GM21367 (cell line): ENCODE results near the gene PLCG2.
"Not testable (repeated sequence)": the region's sequence is repeated elsewhere in the genome, so short reads cannot be mapped to it uniquely, and the experiment has no call there.

ENCODE experiments used
- ATAC-seq: cut with Tn5 transposase; IDR thresholded peaks from one replicate; pipeline ENCODE4 v1.9.1; 2021; ENCODE audit not compliant: unreplicated experiment

The PLCG2 gene

GRCh38 chr16:81934711-81935110 is 155.6 kb downstream of the PLCG2 start:
- not testable (repeated sequence) for ATAC-seq

DNA sequence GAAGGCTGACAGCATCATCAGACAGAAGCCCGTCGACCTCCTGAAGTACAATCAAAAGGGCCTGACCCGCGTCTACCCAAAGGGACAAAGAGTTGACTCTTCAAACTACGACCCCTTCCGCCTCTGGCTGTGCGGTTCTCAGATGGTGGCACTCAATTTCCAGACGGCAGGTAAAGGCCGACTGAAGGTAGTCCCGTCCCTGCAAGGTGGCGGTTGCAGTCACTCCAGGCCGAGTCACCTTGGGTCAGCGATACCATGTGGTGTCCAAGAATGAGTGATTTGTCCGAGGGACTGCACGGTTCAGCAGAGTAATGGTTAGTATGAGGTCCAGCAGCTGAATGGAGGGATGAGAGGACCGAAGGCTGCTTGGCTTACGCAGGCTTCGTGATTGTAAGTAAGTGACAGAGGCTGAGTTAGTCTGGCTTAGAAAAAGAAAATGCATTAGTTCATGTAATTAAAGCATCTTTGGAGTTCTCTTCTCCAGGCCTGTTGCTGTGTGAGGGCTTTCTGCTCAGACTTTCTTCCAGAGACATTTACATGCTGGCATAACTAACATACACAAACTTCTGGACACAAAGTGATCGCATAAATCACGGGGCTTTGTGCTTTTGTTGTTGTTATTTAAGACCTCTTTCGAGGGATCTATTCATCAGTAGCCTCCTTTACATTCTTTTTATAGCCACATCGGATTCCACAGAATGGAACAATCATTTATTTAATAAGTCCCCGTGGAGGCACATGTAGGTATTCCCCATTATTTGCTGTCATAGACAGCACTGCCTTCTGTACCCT is 157.3 kb downstream of the PLCG2 start:
- ATAC-seq, result no peak

DNA sequence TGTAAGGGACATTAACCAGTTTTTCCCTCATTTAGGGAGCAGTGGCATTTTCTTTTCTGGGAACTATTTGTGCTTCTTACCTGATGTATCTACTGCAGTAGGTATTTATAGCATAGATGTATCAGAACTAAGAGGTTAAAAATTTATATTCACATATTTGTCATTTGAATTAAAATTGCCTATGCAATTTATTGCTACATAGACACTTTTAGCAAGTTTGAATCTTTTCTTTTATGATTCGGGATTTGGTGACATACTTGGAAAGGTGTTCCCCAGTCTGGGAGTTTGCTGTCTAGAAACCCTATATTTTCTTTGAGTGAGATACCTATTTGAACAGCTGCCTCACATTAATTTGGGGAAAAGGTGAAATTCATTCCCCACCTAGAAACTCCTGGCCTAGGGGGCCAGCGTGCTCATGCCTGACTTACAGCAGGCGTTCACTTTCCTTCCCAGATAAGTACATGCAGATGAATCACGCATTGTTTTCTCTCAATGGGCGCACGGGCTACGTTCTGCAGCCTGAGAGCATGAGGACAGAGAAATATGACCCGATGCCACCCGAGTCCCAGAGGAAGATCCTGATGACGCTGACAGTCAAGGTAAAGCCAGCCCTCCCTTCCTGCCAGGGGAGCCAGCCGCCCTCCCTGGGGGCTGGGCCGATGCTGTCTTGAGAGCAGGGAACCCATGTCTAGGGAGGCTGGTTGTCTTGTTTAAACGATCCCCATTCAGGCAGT is 158.4 kb downstream of the PLCG2 start:
- no peak for ATAC-seq

- ATAC-seq, result no peak
Observed at GRCh38 chr16:81938326-81939163, 159.5 kb downstream of the PLCG2 start.

DNA sequence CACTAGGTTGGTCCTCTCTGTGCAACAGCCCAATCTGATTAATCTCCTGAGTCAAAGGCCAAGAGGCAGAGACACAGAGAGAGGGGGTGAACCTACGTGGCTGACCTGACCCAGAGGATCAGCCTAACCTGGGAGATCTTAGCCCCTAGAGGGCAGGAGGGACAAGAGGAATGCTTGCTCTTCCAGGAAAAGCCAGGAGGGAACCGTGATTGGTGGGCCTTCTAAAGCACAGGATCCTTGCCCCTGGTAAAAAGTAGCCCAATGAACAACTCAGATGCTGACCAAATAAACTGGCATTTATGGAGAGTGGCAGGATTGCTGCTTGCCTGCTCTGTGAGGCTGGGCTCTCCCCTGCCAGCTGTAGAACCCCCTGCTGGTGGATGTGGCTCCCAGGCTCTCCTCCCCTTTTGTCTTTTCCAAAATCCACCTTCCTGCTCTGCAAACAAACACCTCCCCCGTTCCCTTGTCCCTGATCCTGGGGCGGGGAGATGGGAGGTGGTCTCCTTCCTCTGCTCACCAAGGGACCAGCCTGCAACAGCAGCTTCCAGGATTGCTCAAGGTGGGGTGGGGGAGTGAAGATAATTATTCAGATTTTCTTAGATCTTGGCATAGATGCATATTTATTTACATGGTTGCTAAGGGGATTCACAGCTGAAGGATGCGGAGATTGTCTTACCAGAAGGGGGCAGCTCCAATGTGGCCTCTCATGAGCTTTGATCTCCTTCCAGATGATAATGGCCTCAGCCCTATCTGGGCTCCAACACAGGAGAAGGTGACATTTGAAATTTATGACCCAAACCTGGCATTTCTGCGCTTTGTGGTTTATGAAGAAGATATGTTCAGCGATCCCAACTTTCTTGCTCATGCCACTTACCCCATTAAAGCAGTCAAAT is 160.3 kb downstream of the PLCG2 start:
- ATAC-seq, result no peak

DNA sequence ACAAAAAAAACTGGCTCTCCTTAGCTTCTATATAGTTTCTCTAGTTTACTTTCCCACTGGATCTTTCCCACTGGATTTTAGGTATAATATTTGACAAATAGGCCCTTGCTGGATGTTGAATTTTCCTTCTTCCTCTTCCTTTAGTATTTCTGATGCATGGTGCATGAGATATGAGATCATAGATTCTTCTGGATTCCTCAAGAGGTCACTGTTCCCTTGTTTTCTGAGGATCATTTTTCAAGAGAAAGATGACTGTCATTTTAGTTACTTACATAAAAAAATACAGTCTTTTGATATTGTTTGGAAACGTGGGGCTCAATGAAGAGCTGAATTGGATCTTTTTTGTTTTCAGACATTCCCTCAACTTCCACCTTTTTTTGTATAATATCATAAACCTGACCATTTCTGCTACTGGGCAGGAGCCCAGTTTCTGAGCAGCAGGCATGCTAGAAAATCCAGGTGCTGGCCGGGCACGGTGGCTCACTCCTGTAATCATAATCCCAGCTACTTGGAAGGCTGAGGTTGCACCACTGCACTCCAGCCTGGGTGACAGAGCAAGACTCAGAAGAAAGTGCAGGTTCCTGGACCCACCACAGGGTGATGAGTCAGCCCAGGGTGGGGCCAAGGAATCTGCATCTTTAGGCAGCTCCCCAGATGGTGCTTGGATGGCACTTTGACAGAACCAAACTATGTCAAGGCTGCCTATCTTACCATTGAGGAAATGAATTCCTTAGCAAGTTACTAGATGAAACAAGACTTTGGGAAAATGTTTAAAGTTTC is 161.9 kb downstream of the PLCG2 start:
- no peak for ATAC-seq

GRCh38 chr16:81942007-81942601 is 163.0 kb downstream of the PLCG2 start:
- ATAC-seq, result no peak

DNA sequence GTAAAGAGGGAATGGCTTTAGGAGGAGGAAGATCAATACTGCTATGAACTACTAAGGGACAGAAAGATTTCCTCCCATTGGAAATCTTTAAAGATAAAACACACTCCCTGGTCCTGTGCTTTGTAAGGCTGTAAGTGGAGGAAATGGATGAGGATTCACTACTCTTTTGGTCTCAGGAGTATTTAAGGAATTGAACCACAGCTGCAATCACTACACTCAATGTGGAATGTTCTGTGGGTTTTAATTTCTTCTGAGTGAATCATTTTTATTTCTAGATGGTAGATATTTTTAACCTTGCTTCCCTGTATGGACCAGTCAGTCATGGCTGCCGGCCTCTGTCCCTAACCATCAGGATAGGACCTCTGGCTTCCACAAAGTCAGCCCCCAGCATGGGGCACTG is 166.6 kb downstream of the PLCG2 start:
- no peak for ATAC-seq

DNA sequence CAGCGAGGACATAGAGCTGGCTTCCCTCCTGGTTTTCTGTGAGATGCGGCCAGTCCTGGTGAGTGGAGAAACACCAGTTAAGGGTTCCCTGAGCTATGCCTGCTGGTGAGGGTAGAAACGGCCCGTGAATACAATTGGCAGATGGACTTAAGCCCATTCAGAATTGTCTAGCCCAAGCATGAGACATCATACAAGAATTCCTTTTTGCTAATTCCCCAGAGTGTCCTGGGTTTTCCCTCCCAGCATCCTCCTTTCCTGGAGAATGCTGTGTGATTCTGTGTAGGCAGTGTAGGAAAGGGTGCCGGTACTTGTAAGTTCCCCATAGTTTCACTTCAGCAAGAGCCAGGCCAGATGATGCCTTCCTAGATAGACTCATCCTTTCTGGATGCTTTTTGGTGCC is 167.1 kb downstream of the PLCG2 start:
- no peak for ATAC-seq

GRCh38 chr16:81951564-81951963 is 172.5 kb downstream of the PLCG2 start:
- ATAC-seq, result no peak

GRCh38 chr16:81956213-81956948 is 177.3 kb downstream of the PLCG2 start:
- no peak for ATAC-seq

GRCh38 chr16:81964808-81965207 is 185.7 kb downstream of the PLCG2 start:
- no peak for ATAC-seq

- ATAC-seq, result no peak
Observed at GRCh38 chr16:81967358-81967757, 188.3 kb downstream of the PLCG2 start.

GRCh38 chr16:81971853-81972252 is 192.8 kb downstream of the PLCG2 start:
- ATAC-seq, result no peak

DNA sequence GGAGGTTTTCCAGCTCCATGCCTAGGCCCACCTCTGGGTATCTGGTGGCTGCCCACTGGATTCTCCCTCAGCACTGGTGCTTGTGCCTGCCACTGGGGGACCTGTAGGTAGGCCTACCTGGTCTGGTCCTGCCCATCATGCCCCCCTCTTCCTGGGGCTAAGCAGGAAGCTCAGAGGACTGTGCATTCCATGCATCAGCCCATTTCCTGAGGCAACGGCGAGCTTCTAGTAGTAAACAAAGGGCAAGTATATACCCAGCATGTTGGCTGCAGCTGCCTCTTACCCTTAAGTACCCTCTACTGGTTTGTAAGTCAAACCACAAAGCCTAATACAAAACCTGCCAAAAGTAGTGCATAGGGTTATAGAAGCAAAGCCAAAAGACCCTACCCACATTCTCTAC is 194.6 kb downstream of the PLCG2 start:
- ATAC-seq, result no peak

DNA sequence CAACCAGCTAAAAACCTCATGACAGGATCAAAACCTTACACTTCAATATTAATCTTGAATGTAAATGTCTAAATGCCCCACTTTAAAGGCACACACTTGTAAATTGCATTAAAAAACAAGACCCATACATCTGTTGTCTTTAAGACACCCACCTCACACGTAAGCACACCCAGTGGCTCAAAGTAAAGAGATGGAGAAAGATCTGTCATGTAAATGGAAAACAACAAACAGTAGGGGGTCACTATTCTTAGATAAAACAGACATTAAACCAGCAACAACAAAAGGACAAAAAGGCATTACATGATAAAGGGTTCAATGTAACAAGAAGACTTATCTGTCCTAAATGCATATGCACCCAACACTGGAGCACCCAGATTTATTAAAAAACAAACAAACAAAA is 196.5 kb downstream of the PLCG2 start:
- ATAC-seq, result no peak

DNA sequence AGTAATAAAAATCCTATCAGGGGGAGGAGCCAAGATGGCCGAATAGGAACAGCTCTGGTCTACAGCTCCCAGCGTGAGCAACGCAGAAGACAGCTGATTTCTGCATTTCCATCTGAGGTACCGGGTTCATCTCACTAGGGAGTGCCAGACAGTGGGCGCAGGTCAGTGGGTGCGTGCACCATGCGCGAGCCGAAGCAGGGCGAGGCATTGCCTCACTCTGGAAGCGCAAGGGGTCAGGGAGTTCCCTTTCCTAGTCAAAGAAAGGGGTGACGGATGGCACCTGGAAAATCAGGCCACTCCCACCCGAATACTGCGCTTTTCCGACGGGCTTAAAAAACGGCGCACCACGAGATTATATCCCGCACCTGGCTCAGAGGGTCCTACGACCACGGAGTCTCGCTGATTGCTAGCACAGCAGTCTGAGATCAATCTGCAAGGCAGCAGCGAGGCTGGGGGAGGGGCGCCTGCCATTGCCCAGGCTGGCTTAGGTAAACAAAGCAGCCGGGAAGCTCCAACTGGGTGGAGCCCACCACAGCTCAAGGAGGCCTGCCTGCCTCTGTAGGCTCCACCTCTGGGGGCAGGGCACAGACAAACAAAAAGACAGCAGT is 198.3 kb downstream of the PLCG2 start:
- ATAC-seq, result not testable (repeated sequence)

DNA sequence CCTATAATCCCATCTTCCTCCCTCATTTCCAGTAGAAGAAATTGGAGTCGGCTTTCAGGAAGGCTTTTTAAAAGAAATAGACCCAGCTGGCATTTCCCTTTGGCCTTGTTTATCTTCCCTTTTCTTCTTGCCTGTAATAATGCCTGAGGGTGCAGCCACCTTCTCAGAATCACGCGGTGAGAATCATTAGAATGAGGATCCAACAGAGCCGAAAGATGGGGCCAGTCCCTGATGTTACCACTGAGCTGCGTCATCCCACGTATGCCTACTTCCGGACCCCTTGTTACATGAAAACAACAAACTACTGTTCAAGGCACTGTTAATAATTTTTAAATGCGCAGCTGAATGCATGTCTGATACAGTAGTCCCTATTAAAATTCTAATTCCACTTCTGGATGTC is 208.0 kb downstream of the PLCG2 start:
- no peak for ATAC-seq
